ENCODE measurements around the gene CLDN4.
"Not testable (repeated sequence)": the region's sequence is repeated elsewhere in the genome, so short reads cannot be mapped to it uniquely, and the experiment has no call there.

CLDN4 gene

GRCh38 chr7:73842067-73842976 is 11.5 kb downstream of the CLDN4 start, which contains the start of gene METTL27:
TSS of gene METTL27 (minus strand) at chr7:73842516. CDS start at chr7:73842140, 376 bp downstream.
- peak; percentile 48 for DNase-seq (ENCODE audit: low read depth, low spot score)

- no peak for DNase-seq (ENCODE audit: low read depth, low spot score)
Observed at GRCh38 chr7:73844131-73844547, 13.3 kb downstream of the CLDN4 start.

GRCh38 chr7:73844848-73845460 is 14.2 kb downstream of the CLDN4 start:
- no peak for DNase-seq (ENCODE audit: low read depth, low spot score)

GRCh38 chr7:73845701-73846195 is 15.0 kb downstream of the CLDN4 start:
- not testable (repeated sequence) for DNase-seq (ENCODE audit: low read depth, low spot score)

DNA sequence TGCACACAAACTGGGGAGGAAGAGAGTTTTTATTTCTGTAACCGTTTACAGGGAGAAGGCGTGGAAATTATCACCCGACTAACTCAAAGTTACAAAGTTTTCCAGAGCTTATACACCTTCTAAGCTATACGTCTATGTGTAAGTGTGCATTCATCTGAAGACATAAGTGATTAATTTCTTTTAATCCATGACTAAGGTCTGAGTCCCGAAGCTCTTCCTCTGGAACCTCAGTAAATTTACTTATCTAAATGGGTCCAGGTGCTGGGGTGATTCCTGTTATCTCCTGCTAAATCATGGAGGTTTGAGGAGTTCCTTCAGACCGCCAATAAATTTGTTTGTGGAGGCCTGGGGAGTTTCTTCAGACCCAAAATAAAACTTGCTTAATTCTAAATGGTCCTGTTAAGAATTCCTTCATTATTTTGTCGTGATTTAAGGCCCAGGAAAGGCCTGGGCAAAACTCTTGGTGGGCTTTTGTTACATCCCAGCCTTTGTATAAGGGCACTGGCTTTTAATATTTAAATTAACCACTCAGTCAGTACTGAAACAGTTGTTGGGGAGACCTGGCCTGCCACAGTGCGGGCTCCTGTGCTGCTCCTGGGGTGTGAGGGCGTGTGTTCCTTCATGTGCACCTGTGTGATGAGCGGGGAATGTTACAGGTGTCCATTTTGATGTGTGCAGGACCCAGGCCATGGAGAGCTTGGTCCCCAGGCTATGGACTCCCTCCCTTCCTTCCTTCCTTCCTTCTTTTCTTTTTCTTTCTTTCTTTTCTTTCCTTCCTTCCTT is 17.3 kb downstream of the CLDN4 start:
- DNase-seq (ENCODE audit: low read depth, low spot score): no peak

DNA sequence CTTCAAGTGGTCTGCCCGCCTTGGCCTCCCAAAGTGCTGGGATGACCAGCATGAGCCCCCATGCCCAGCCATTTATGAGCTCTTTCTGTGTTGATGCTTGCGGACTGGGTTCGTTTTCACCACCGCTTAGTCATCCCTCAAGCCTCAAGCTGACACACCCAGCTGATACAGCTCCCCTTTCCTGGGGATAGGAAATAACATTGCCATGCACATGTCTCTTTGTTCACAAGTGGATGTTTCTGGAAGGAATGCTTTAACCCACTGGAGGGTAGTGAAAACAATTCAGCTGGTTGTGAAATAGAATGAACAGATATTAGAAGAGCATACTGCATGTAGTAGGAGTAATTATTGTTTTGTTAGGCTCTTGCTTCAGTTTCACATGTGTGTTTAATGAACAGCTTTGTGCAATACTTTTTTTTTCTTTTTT is 20.0 kb downstream of the CLDN4 start:
- peak; percentile 91 for DNase-seq (ENCODE audit: low read depth, low spot score)

- peak; percentile 53 for DNase-seq (ENCODE audit: low read depth, low spot score)
Observed at GRCh38 chr7:73851410-73852338, 20.9 kb downstream of the CLDN4 start.

- no peak for DNase-seq (ENCODE audit: low read depth, low spot score)
Observed at GRCh38 chr7:73852500-73852899, 21.7 kb downstream of the CLDN4 start.

GRCh38 chr7:73856941-73857340 is 26.1 kb downstream of the CLDN4 start:
- DNase-seq (ENCODE audit: low read depth, low spot score): no peak

DNA sequence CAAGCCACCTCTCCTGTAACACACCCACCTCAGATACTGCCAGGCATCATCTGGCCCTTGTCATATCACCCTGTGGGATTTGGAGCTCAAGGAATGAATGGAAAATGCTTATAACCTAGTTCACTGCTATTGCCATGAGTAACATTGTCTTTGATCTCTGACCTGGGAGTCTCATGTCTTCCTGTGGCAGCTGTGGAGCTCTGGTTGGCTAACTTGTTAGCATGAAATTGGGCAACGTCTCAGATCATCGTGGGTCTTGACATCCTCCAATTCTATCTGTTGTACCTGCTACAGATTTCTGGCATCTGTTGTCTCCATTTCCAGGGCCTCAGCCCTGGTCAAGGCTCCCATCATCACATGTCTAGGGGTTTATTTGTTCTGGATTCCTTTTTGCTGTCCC is 28.0 kb downstream of the CLDN4 start:
- no peak for DNase-seq (ENCODE audit: low read depth, low spot score)

DNA sequence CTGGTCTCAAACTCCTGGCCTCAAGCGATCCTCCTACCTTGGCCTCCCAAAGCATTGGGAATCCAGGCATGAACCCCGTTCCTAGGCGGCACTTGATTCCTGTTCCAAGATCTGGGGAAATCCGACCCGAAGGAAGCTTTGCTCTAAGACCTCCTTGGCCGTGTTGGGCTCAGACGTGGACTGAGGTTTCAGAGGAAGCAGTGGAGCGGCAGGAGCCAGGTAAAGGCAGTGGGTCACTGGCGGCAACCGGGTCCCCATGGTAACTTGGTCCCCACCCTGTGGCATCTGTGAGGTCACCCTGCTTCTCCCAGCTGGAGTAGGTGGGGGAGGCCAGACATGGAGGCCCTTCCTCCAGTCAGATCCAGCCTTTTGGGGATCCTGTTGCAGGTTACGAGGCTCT is 30.1 kb downstream of the CLDN4 start, which contains the start of gene TMEM270:
TSS of gene TMEM270 (plus strand) at position 301 of the 400 bp plus-strand sequence. CDS start at position 337, 36 bp downstream.
- no peak for DNase-seq (ENCODE audit: low read depth, low spot score)

- DNase-seq (ENCODE audit: low read depth, low spot score): no peak
Observed at GRCh38 chr7:73861305-73861704, 30.5 kb downstream of the CLDN4 start.

DNA sequence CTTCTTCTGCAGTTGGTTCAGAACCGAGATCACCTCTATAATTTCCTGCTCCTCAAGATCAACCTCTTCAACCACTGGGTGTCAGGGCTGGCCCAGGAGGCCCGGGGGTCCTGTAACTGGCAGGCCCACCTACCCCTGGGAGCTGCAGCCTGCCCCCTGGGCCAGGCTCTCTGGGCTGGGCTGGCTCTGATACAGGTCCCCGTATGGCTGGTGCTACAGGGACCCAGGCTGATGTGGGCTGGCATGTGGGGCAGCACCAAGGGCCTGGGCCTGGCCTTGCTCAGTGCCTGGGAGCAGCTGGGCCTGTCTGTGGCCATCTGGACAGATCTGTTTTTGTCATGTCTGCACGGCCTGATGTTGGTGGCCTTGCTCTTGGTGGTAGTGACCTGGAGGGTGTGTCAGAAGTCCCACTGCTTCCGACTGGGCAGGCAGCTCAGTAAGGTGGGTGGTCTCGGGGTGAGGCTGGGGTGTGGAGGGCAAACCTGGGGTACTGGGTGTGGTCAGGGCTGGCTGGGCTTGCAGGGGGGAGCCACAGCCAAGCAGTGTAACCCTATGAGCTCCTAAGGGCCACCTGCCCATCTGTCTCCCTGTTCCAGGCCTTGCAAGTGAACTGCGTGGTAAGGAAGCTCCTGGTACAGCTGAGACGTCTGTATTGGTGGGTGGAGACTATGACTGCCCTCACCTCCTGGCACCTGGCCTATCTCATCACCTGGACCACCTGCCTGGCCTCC is 34.4 kb downstream of the CLDN4 start:
- DNase-seq (ENCODE audit: low read depth, low spot score): no peak

- no peak for DNase-seq (ENCODE audit: low read depth, low spot score)
Observed at GRCh38 chr7:73865738-73866445, 35.1 kb downstream of the CLDN4 start.

GRCh38 chr7:73866446-73866767 is 35.6 kb downstream of the CLDN4 start:
- no peak for DNase-seq (ENCODE audit: low read depth, low spot score)

- DNase-seq (ENCODE audit: low read depth, low spot score): no peak
Observed at GRCh38 chr7:73869011-73869798, 38.4 kb downstream of the CLDN4 start.

DNA sequence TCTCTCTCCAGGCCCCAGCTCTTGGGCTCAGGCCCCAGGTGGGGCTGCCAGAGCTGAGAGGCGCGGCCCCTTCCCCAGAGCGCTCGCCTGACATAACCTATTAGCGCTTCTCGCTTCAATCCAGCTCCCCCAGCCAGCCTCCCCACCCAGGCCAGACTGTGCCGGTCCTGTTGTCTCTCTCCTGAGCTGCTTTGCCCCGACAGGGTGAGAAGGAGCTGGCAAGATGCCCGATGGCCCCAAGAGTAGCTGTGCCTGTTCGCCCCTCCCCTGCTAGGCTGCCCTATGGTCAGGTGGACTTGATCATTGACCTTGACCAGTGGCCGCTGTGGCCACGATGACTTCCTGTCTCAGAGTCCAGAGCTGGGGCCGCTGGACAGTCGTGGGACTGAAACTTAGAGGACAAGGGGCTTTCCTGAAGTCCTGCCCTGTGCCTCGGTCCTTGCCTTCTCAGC is 39.3 kb downstream of the CLDN4 start:
- no peak for DNase-seq (ENCODE audit: low read depth, low spot score)

GRCh38 chr7:73871163-73872011 is 40.6 kb downstream of the CLDN4 start:
- no peak for DNase-seq (ENCODE audit: low read depth, low spot score)
